Measurements from ENCODE around the gene INTS13. TPM values are rescaled to one million over a fixed set of nuclear protein-coding genes. Genes with fewer than 3 reads are reported as not detected.

The INTS13 gene, protein sequence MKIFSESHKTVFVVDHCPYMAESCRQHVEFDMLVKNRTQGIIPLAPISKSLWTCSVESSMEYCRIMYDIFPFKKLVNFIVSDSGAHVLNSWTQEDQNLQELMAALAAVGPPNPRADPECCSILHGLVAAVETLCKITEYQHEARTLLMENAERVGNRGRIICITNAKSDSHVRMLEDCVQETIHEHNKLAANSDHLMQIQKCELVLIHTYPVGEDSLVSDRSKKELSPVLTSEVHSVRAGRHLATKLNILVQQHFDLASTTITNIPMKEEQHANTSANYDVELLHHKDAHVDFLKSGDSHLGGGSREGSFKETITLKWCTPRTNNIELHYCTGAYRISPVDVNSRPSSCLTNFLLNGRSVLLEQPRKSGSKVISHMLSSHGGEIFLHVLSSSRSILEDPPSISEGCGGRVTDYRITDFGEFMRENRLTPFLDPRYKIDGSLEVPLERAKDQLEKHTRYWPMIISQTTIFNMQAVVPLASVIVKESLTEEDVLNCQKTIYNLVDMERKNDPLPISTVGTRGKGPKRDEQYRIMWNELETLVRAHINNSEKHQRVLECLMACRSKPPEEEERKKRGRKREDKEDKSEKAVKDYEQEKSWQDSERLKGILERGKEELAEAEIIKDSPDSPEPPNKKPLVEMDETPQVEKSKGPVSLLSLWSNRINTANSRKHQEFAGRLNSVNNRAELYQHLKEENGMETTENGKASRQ
- 23.6 to 43.0 TPM (median 25.8 TPM) in 5 replicates for total RNA-seq (2022; extraction: Qiagen RNA extraction; ENCODE audit: low read depth)

DNA sequence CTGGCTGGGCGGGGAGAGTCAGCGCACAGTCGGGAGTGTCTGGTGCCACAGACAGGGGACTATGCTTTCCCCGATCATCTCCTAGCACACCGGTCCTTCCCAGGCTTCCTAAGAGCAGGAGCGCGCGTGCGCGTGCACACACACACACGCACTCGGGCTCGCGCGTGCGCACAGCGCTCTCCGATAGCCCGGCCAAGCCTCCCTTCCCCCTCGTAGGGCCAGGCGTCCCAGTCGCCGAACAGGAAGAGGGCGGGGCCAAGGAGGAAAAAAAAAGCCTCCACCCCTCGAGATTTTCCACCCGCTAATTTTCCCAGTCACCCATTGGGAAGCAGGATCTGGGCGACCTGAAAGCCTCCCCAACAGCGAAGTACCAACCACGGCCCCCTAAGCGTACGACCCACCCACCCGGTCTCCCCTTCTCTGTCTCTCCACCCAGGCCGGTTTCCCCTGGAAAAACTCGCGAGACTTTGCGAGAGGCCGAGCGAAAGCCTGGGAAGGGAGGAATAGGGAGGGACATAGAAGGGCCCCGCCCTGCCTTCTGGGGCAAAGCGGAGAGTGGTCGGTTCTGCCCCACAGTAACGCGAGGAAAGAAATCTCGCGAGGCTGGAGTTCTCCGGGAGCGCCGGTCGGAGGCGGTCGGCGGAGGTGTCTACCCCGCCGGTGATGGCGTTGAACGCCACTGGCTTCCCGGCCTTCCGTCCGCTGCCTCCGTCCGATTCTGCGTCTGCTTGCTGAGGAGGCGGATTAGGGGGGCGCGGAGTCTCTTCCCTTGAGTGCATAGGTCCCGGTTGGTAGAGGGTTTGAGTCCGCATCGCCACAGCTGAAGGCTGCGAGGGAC, at the start of gene INTS13, which contains the start of gene FGFR1OP2:
TSS of gene INTS13 (minus strand) at position 119 of the 838 bp plus-strand sequence. CDS start 1,178 bp downstream, outside the sequence.
TSS of gene FGFR1OP2 (plus strand) at position 608 of the 838 bp plus-strand sequence. CDS start 15,689 bp downstream, outside the sequence.

Other genes with a start within 250 kb of the INTS13 start
- gene ITPR2, start 104.8 kb downstream of the INTS13 start, total RNA-seq (2022; extraction: Qiagen RNA extraction; ENCODE audit: low read depth) = 1.4 to 3.2 TPM (median 2.4 TPM) in 5 replicates
- gene FGFR1OP2, start 489 bp upstream of the INTS13 start, total RNA-seq (2022; extraction: Qiagen RNA extraction; ENCODE audit: low read depth) = 26.5 to 36.9 TPM (median 29.7 TPM) in 5 replicates
- gene TM7SF3, start 76.4 kb upstream of the INTS13 start, total RNA-seq (2022; extraction: Qiagen RNA extraction; ENCODE audit: low read depth) = 55.7 to 89.6 TPM (median 71.9 TPM) in 5 replicates
- gene MED21, start 84.6 kb upstream of the INTS13 start, total RNA-seq (2022; extraction: Qiagen RNA extraction; ENCODE audit: low read depth) = 29.0 to 35.7 TPM (median 29.7 TPM) in 5 replicates
- gene C12orf71, start 144.6 kb upstream of the INTS13 start, total RNA-seq (2022; extraction: Qiagen RNA extraction; ENCODE audit: low read depth) = not detected in 5 replicates